ENCODE results near the gene CAMK2D.

DNA sequence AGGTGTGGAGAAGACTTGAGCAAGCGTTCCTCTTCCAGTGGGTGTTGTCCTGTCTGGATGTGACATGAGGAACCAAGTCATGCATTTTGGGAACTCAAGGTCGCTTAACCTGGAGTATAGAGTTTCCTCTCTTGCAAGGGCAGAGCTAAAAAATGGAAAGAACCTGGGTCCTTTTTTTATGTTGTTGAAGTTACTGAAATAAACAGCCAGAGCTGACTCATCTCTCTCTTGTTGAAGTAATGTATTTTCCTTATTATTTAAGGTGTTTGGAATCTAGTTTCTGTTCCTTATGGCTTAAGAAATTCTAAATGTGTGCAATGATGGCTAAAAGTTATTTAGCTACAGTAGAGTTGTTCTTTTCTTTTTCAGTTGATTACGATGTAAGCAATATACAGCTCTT is 314.5 kb downstream of the CAMK2D start:
- TF ChIP-seq, protein P1, sequence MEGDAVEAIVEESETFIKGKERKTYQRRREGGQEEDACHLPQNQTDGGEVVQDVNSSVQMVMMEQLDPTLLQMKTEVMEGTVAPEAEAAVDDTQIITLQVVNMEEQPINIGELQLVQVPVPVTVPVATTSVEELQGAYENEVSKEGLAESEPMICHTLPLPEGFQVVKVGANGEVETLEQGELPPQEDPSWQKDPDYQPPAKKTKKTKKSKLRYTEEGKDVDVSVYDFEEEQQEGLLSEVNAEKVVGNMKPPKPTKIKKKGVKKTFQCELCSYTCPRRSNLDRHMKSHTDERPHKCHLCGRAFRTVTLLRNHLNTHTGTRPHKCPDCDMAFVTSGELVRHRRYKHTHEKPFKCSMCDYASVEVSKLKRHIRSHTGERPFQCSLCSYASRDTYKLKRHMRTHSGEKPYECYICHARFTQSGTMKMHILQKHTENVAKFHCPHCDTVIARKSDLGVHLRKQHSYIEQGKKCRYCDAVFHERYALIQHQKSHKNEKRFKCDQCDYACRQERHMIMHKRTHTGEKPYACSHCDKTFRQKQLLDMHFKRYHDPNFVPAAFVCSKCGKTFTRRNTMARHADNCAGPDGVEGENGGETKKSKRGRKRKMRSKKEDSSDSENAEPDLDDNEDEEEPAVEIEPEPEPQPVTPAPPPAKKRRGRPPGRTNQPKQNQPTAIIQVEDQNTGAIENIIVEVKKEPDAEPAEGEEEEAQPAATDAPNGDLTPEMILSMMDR (conservative IDR thresholded peaks at IDR 0.05; ENCODE audit: low read depth, low read length): no peak
- no peak for TF ChIP-seq EZH2phosphoT487 (IDR thresholded peaks at IDR 0.05; ENCODE audit: borderline replicate concordance, low read length)
